Cardiac muscle cell (in vitro differentiated cells and primary cell): ENCODE data around the gene SKP2. TPM values are rescaled to one million over a fixed set of nuclear protein-coding genes. Genes with fewer than 3 reads are reported as not detected.

ENCODE experiments used
- DNase-seq, 2 donors: peaks; one replicate each; pipeline versions ENCODE4 v3.0.0 to v3.0.0-alpha.2; 2010 to 2017; ENCODE audit warnings: low read depth in 1 of 2, low spot score in 1 of 2
- H3K27ac ChIP-seq: fragments of 200-600 bp; sonication (generic); 2 replicates; pipeline ENCODE4 v1.5.1; 2016
- H3K27me3 ChIP-seq: fragments of 200-600 bp; sonication (generic); 2 replicates; pipeline ENCODE4 v1.6.0; 2016; ENCODE audit warnings: control low read depth
- H3K36me3 ChIP-seq: fragments of 200-600 bp; sonication (generic); 2 replicates; pipeline ENCODE4 v1.5.1; 2016; ENCODE audit warnings: control low read depth
- H3K4me1 ChIP-seq: fragments of 200-600 bp; sonication (generic); 2 replicates; pipeline ENCODE4 v1.8.1; 2017; ENCODE audit warnings: low read depth, mild to moderate bottlenecking, mixed run types
- H3K4me3 ChIP-seq: fragments of 200-600 bp; sonication (generic); 2 replicates; pipeline ENCODE4 v1.5.1; 2016; ENCODE audit warnings: mild to moderate bottlenecking
- H3K9me3 ChIP-seq: fragments of 200-600 bp; sonication (generic); 2 replicates; pipeline ENCODE4 v1.5.1; 2017; ENCODE audit warnings: low read depth, mild to moderate bottlenecking, control low read depth
- polyA plus RNA-seq: library from polyadenylated mRNA; unstranded; fragments of >200 nt; fragmentation: Nextera tagmentation; extraction: Ambion mirVana; gene quantifications from 2 replicates; pipeline ENCODE4 v1.2.1, GENCODE V29; 2016
- total RNA-seq: library from RNA; depleted of rRNA; stranded (reverse); fragments of >200 nt; gene quantifications from 2 replicates; pipeline ENCODE4 v1.2.3, GENCODE V29; 2016
- TF ChIP-seq, protein P1 (sequence below): IDR thresholded peaks from 2 replicates; pipeline ENCODE4 v1.5.1; 2012; ENCODE audit warnings: low read depth, mild to moderate bottlenecking, low read length

The SKP2 gene
- total and polyA plus RNA-seq, 2 experiments from 2014 or later: 30.3 to 36.1 TPM

DNA sequence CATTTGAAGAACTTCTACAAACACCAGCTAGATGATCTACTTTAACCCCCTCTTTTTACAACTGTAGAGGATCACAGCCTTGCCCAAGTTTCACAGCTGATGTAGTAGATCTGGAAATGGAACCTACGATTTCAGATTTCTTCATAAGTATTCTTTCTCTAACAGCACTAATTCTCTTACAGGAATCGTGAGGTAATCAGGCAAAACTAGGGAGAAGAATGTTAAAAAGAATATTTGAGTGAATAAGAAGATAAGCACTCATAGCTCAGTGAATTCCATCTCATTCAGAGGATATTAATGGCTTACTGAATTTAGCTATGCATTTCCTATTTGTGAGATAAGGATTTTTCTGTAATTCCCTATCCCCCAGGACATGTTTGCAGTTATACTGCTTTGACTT, 47.7 kb downstream of the SKP2 start:
- TF ChIP-seq, protein P1, sequence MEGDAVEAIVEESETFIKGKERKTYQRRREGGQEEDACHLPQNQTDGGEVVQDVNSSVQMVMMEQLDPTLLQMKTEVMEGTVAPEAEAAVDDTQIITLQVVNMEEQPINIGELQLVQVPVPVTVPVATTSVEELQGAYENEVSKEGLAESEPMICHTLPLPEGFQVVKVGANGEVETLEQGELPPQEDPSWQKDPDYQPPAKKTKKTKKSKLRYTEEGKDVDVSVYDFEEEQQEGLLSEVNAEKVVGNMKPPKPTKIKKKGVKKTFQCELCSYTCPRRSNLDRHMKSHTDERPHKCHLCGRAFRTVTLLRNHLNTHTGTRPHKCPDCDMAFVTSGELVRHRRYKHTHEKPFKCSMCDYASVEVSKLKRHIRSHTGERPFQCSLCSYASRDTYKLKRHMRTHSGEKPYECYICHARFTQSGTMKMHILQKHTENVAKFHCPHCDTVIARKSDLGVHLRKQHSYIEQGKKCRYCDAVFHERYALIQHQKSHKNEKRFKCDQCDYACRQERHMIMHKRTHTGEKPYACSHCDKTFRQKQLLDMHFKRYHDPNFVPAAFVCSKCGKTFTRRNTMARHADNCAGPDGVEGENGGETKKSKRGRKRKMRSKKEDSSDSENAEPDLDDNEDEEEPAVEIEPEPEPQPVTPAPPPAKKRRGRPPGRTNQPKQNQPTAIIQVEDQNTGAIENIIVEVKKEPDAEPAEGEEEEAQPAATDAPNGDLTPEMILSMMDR: no peak
- Histone ChIP-seq H3K4me1 (peaks cover 11% of the 10 kb centered on the region), H3K27me3 (no peaks in the 10 kb centered on the region), H3K27ac (no peak overlapping the region), H3K36me3 (peaks cover 48% of the 10 kb centered on the region), H3K4me3 (no peak overlapping the region), H3K9me3 (no peaks in the 10 kb centered on the region)
- peak in 1 of 2 donors; percentile 82 for DNase-seq

DNA sequence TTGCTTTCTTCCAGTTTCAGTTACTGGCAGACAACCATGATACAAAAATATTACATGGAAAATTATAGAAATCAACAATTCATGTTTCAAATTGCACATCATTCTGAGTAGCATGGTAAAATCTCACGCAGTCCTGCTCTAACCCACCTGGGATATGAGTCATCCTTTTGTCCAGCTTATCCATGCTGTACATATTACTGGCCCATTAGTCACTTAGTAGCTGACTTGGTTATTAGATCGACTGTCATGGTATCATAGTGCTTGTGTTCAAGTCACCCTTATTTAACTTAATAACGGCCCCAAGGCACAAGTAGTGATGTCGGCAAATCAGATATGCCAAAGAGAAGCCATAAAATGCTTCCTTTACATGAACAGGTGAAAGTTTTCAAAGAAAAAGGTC, 48.6 kb downstream of the SKP2 start:
- peak in 1 of 2 donors; percentile 52 for DNase-seq

DNA sequence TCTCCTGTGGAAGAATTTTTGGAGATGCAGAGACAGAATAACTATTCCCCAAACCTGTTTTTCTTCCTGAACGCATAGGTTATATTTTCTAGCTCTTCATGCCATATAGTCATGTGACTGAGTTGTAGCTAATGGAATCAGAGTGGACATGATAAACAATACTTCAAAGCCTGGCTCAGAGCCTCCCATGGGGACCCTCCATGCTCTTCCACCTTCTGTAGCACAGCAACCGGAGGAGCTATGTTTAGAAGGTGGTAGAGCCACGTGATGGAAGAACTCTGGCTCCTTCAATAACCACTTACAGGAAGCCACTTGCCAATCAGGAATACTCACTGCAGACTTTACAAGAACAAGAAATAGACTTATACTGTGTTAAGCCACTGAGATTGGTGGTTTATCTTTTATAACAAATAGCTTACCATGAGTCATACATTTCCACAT, 50.6 kb downstream of the SKP2 start:
- Histone ChIP-seq H3K27me3 (no peaks in the 10 kb centered on the region), H3K4me1 (peaks cover 11% of the 10 kb centered on the region), H3K9me3 (no peaks in the 10 kb centered on the region), H3K36me3 (peaks cover 24% of the 10 kb centered on the region), H3K27ac (peak overlapping the region; percentile 73), H3K4me3 (no peak overlapping the region)
- DNase-seq: peak; percentile 49 to 73
- TF ChIP-seq, protein P1: no peak

More for the DNA sequence above, 48.6 kb downstream of the SKP2 start:
- no peak overlapping the region for H3K4me3 ChIP-seq
- H3K27ac ChIP-seq: no peak overlapping the region
- H3K27me3 ChIP-seq: no peaks in the 10 kb centered on the region
- H3K36me3 ChIP-seq: peaks cover 39% of the 10 kb centered on the region
- H3K9me3 ChIP-seq: no peaks in the 10 kb centered on the region
- peaks cover 11% of the 10 kb centered on the region for H3K4me1 ChIP-seq
- TF ChIP-seq, protein P1: no peak

DNA sequence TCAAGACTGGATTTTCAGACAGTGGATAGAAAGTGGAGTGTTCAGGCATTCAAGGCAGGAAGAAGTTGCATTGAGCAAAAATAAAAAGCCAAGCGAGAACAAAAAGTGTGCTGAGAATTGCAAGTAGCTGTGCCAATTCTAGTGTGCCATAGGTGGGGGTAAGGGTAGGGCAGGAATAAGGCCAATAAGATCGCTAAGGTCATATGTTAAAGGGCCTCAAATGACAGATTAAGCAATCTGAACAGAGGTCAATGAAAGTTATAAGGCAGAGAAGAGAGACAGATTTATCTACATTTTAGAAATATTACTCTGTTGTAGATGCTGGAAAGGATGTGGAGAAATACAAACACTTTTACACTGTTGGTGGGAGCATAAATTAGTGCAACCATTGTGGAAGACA, 53.4 kb downstream of the SKP2 start:
- H3K9me3 ChIP-seq: no peaks in the 10 kb centered on the region
- H3K27me3 ChIP-seq: no peaks in the 10 kb centered on the region
- H3K27ac ChIP-seq: no peak overlapping the region
- H3K4me3 ChIP-seq: no peak overlapping the region
- H3K36me3 ChIP-seq: peaks cover 18% of the 10 kb centered on the region
- TF ChIP-seq, protein P1: no peak
- no peak for DNase-seq
- peaks cover 11% of the 10 kb centered on the region for H3K4me1 ChIP-seq

DNA sequence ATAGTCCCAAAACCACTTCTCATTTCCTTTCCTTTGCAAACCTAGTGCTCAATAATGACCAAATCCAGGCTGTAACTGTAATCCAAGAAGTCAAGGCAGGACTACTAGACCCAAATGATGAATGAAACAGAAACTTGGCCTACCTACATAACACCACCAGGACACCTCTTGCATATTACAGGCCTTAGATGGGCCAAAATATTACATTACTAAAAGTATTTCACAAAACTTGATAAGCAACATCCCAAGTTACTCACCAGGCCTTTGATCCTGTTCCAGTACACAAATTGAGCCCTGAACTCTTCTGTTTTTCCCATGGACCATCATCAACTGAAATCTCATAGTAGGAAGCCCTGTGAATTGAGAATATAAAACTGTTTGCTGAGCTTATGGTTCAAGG, 55.0 kb downstream of the SKP2 start:
- TF ChIP-seq, protein P1: no peak
- Histone ChIP-seq H3K4me1 (peaks cover 11% of the 10 kb centered on the region), H3K27ac (no peak overlapping the region), H3K9me3 (no peaks in the 10 kb centered on the region), H3K4me3 (no peak overlapping the region), H3K36me3 (peaks cover 20% of the 10 kb centered on the region), H3K27me3 (no peaks in the 10 kb centered on the region)
- no peak for DNase-seq

DNA sequence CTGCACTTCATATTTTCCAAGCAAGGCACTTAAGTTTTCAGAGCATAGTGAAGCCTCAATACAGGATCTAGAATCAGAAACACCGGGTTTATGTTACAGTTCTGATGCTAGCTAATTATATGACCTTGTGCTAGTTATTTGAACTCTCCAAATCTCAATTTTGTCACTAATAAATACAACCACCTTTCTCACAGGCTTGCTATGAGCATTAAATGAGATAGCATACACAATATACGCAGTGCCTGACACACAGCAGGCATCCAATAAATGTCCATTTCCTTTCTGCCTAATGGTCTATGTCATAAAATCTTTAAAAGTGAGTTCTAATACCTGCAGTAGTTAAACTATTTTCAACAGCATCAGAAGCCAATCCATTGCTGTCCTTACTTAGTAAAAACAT, 56.9 kb downstream of the SKP2 start:
- Histone ChIP-seq H3K4me1 (no peaks in the 10 kb centered on the region), H3K27ac (no peak overlapping the region), H3K27me3 (no peaks in the 10 kb centered on the region), H3K36me3 (peaks cover 29% of the 10 kb centered on the region), H3K4me3 (no peak overlapping the region), H3K9me3 (no peaks in the 10 kb centered on the region)
- TF ChIP-seq, protein P1: no peak
- DNase-seq: no peak
